GM19025 (cell line): ENCODE results near the gene ACBD3.
"Not testable (repeated sequence)": the region's sequence is repeated elsewhere in the genome, so short reads cannot be mapped to it uniquely, and the experiment has no call there.

Experiments used
- ATAC-seq: cut with Tn5 transposase; IDR thresholded peaks from one replicate; pipeline ENCODE4 v1.9.1; 2021; ENCODE audit warnings: mild to moderate bottlenecking, low read depth, moderate library complexity; ENCODE audit not compliant: unreplicated experiment

The ACBD3 gene

GRCh38 chr1:226202666-226203065 is 16.1 kb upstream of the ACBD3 start:
- ATAC-seq: not testable (repeated sequence)

- ATAC-seq: no peak
Measured at GRCh38 chr1:226202246-226202645, 15.7 kb upstream of the ACBD3 start.

- no peak for ATAC-seq
Measured at GRCh38 chr1:226201029-226201593, 14.6 kb upstream of the ACBD3 start.

- ATAC-seq: no peak
Measured at GRCh38 chr1:226199971-226200370, 13.4 kb upstream of the ACBD3 start.

GRCh38 chr1:226195144-226195543 is 8.6 kb upstream of the ACBD3 start:
- ATAC-seq: no peak

GRCh38 chr1:226187380-226187779 is 839 bp upstream of the ACBD3 start:
- no peak for ATAC-seq

- no peak for ATAC-seq
Measured at GRCh38 chr1:226187019-226187322, 430 bp upstream of the ACBD3 start.

GRCh38 chr1:226185141-226186036 is 1.2 kb downstream of the ACBD3 start:
- ATAC-seq: no peak

- no peak for ATAC-seq
Measured at GRCh38 chr1:226181996-226182714, 4.4 kb downstream of the ACBD3 start.

GRCh38 chr1:226176870-226177269 is 9.7 kb downstream of the ACBD3 start:
- no peak for ATAC-seq

- ATAC-seq: no peak
Measured at GRCh38 chr1:226172589-226172988, 14.0 kb downstream of the ACBD3 start.

GRCh38 chr1:226166341-226166740 is 20.2 kb downstream of the ACBD3 start:
- ATAC-seq: no peak

- no peak for ATAC-seq
Measured at GRCh38 chr1:226164154-226164553, 22.4 kb downstream of the ACBD3 start.

GRCh38 chr1:226162898-226163297 is 23.6 kb downstream of the ACBD3 start:
- ATAC-seq: no peak

- ATAC-seq: no peak
Measured at GRCh38 chr1:226158983-226159382, 27.6 kb downstream of the ACBD3 start.

- no peak for ATAC-seq
Measured at GRCh38 chr1:226158457-226158856, 28.1 kb downstream of the ACBD3 start.

- no peak for ATAC-seq
Measured at GRCh38 chr1:226157761-226158316, 28.7 kb downstream of the ACBD3 start.

- ATAC-seq: no peak
Measured at GRCh38 chr1:226154593-226154992, 31.9 kb downstream of the ACBD3 start.

- ATAC-seq: no peak
Measured at GRCh38 chr1:226149806-226150205, 36.7 kb downstream of the ACBD3 start.

- ATAC-seq: no peak
Measured at GRCh38 chr1:226148121-226148648, 38.4 kb downstream of the ACBD3 start.

GRCh38 chr1:226144045-226144444 is 42.5 kb downstream of the ACBD3 start:
- ATAC-seq: no peak
